Daoy (cell line): ENCODE results near the gene GADD45G. TPM values are rescaled to one million over a fixed set of nuclear protein-coding genes. Genes with fewer than 3 reads are reported as not detected.

ENCODE experiments used
- DNase-seq: peaks from one replicate; pipeline ENCODE4 v3.0.0-alpha.2; 2015; ENCODE audit warnings: low read depth
- total RNA-seq: library from RNA; depleted of rRNA; stranded (reverse); fragments of >200 nt; shearing (Covaris generic); gene quantifications from 2 replicates; pipeline ENCODE4 v1.2.3, GENCODE V29; 2014; rRNA removed

The GADD45G gene, protein sequence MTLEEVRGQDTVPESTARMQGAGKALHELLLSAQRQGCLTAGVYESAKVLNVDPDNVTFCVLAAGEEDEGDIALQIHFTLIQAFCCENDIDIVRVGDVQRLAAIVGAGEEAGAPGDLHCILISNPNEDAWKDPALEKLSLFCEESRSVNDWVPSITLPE
- total RNA-seq, result 9.3 and 22.6 TPM in 2 replicates

DNA sequence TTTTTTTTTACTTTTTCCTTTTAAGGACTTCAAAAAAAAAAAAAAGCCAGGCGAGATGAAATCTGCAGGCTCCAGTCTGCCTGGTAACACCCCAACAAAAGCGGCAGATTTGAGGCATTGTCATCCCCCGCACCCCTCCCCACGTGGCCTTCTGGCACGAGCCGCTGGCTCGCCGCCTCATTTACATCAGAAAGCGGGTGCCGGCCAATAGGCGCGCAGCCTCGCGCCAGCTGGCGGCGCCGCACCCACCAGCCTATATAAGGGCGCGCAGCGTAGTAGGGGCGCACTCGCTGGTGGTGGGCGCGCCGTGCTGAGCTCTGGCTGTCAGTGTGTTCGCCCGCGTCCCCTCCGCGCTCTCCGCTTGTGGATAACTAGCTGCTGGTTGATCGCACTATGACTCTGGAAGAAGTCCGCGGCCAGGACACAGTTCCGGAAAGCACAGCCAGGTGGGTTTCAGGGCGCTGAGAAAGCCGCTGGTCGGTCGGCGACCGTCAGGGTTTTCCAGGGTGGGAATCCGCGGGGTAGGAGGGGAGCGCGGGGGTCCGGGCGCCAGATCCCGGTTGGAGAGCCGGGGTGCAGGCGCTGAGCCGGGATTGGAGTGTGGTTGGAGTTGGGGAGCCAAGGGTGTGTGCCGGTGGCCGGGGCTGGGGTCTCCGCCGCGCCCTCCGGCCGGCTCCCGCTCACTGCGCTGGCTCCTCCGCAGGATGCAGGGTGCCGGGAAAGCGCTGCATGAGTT, at the start of gene GADD45G:
GADD45G (plus strand) TSS at position 284 of the 736 bp plus-strand sequence; CDS start at position 394, 110 bp downstream.
- DNase-seq, result peak; percentile 93

DNA sequence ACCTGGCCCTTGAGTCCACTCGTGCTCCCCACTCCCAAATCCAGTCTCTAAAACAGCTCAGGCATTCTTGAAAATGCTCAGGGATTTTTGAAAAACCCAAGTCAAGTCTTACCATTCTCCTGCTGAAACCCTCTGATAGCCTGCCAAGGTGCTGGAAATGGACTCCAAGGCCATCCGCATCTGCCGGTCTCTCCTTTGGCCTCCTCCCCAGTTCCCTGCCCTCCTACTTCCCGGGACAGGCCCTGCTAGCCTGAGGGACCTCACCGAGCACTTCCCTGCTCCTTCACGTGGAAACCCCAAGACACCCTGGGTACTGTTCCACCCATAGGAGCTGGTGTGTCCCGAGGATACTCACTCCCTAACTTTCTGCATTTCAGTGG, 49.8 kb upstream of the GADD45G start:
- DNase-seq, result no peak

DNA sequence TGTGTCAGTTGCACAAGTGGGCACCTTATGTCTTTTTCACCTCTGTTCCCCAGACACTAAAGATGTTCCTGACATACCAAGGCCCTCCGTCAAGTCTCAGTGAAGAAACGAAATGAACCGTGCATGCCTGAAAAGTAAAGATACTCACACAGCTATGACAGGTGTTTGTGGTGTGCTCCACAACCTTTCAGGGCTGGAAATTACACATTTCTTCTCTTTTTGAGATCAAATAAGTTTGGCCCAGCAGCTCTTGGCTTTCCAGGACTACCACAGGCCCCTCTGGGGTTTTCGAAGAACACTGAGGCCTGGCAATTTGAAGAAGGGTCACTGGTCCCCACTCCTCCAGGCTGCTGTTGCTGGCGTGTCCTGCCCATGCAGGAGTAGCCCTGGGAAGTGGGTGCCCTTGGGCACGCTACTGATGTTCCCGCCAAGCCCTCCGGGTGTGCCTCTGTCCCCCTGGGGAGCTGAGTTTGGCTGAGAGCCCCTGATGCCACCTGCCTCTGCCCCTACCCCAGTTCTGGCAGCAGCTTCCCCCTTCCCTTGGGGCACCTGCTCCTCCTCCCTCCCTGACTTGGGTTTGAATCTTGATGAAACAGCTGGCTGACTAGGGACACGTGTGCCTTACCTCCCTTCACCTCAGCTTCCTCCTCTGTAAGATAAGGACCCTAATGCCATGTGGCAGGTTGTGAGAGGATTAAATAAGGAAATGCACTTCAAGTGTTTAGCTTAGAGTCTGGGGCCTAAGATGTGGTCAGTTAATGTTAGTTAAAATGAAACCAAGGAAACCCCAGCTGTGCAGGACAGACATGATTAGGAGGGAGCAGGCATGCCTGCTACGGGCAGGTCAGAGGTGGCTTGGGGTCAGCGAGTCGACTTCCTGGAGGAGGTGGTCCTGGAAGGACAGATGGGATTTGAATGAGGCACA, 49.1 kb upstream of the GADD45G start:
- DNase-seq, result no peak

DNA sequence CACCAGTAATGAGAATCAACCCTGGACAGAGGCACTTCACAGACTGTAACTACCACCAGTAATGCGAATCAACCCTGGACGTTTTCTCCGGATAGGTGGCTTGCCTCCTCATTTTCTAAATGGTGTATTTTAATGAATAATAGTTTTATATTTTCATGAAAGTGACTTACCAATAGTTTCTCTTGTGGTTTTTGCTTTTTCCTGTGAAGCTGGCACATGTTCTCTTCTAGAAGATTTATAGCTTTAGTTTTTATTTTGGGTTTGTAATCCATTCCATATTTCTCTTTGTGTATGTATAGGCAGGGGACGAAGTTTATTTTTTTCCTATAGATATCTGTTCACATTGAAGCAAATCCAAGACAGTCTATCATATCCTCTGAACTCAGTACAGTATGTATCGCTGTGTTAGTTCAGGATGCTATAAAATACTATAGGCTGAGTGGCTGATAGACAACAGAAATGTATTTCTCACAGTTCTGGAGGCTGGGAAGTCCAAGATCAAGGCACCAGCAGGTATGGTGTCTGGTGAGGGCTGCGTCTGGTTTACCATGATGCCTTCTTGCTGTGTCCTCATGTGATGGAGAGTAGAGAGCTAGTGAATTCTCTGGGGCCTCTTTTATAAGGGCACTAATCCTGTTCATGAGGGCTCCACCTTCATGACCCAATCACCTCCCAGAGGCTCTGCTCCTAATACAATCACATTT, 46.5 kb upstream of the GADD45G start:
- DNase-seq, result no peak

DNA sequence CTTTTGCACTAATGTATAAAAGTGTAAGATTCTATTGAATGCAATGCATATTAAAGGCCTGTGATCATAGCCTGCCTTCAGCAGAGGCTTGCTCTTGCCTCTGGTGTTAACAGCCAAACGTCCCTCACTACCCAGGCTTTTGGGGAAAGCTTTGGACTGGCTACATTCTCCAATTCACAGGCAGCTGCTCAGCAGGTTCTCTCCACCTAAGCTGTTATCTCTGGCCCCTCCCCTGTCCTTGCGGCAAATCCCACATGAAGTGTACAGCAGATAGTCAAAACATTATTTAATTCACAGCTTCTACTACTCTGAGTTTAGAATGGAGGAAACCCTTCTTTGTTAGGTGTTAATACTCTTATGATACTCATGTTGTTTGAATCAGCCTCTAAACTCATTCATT, 45.9 kb upstream of the GADD45G start:
- DNase-seq, result no peak

DNA sequence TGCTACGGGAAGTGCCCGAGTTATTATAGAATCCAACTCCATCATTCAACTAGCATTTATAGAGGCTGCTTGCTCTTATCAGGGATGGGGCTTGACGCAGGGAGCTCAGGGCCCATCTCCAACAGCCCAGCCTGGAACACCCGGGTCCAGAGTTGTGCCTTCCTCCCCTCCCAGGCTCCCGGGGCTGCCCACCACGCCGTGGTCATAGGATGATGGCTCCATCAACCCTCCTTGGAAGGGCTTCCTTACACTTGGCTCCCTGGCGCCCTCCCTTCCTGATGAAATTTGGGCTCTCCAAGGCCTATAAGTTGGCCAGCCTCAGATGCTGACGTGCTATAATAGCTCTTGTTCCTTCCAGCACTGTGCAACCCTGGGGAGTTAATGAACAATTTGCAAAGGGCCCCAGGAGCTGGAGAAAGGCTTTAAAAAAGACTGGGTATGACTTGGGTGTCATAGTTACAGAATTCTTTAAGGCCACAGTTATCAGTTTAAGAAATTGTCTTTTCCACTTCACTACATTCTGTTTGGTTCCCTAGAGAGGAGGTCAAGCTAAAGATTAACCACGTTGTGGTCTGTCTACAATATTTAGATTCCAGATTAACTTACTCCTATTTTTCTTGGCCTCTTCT, 42.5 kb upstream of the GADD45G start:
- DNase-seq, result no peak

DNA sequence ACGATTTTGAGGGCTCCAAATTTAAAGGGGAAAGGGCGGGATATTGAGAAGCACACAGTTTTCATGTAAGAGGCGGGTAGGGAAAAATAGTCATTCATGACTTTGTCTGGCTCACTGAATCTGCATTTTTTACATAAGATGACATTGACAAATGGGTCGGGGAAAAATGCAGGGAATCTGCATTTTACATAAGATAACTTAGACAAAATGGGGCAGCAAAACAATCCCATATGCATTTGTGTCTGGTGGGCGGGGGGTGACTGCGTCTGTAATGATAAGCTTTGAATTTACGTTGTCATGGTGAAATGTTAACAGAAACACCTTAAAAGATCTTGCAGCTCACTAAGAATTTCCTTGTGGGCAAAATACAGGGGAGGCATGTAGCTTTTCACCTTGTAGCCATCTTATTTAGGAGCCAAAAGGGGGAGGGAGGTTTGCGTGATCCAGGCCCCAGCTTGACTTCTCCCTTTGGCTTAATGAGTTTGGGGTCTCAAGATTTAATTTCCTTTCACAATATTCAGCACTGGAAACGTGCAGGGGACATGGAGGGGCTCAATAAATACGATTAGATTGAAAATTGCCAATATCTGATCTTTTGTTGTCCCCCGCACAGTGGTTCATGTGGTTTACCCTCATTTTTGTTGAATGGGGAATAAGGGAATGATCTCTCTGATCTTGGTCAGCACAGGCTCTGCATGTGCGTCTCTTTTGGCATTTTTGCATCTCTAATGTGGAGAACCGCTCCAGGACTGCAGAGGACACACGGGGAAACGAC, 41.1 kb upstream of the GADD45G start:
- DNase-seq, result no peak

DNA sequence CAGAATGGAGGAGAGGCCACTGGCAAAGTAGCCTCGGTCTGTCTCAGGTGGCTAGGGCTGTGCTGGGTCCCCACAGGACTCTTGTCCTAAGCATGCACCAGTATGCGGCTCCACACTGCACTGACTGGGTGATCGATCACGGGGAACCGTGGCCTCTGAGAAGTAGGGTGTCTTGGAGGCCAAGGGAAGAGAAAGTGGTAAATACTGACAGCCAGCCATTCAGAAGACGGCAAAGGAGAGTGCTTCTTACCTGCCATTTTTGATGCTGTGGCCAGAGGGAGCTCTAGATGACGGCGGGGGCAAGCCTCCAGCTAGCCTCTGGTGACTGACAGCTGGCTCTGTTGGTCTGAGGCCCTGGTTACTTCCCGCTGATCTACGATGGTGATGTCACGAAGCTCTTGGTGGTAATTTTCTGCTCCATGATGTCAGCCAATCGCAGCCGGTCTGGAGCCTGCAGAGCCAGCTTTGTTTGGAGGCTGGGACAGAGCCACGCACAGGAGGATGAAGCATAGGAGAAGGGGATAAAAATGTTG, 40.4 kb upstream of the GADD45G start:
- peak; percentile 47 for DNase-seq

DNA sequence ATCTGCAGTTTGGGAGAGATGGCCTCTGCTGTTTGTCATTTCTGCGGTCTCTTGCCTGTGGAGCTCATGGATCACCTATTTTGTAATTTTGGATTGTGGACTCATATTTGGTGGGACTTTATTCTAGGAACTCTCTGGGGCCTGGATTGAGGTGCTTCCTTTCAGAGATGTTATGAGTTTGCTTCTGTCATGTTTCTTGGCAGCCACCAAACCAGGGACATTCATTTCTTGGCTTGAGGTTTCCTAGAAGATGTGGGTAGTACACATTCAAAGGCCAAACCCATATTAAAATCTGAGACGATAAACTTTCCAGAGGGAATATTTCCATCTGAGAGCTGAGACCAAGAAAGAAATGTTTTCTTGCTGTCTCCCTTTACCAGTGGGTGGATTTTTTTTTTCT, 37.2 kb upstream of the GADD45G start:
- DNase-seq, result no peak

DNA sequence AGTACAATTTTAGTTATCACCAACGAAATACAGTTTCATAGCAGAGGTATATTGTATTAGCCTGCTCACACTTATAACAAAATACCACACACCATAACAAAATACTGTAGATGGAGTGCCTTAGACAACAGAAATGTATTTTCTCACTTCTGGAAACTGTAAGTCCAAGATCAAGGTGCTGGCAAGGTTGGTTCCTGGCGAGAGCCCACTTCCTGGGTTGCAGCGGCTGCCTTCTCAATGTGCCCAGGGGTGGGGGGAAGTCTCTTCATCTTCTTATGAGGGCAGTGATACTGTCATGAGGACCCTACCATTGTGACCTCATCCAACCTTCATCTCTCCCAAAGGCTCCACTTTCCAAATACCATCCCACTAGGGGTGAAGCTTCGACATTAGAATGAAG, 30.5 kb upstream of the GADD45G start:
- DNase-seq, result no peak

DNA sequence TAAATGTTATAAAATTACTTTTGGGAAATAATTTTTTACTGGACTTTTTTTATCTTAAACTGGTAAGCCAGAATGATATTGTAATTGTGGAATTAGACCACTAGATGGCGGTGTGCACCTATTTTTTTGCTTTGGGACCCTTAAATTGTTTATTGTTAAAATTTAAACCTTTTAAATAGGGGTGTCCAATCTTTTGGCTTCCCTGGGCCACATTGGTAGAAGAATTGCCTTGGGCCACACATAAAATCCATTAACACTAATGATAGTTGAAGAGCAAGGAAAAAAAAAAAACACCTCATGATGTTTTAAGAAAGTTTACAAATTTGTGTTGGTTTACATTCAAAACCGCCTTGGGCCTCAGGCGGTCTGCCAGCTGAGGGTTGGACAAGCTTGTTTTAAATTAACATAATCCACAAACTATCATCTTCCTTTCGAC, 28.4 kb upstream of the GADD45G start:
- no peak for DNase-seq

DNA sequence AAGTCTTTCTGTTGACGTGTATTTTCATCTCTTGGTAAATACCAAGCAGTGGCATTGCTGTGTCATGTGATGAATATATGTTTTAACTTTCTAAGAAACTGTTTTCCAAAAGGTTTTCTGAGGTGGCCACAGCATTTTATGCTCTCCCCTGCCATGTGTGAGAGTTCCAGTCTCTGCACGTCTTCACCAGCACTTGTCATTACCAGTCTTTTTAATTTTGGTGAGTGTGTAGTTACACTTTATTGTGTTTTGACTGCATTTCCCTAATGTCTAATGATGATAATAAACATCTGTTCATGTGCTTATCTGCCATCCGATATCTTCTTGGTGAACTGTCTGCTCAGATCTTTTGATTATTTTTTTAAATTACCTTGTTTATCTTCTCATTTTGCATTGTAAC, 27.4 kb upstream of the GADD45G start:
- DNase-seq, result no peak

DNA sequence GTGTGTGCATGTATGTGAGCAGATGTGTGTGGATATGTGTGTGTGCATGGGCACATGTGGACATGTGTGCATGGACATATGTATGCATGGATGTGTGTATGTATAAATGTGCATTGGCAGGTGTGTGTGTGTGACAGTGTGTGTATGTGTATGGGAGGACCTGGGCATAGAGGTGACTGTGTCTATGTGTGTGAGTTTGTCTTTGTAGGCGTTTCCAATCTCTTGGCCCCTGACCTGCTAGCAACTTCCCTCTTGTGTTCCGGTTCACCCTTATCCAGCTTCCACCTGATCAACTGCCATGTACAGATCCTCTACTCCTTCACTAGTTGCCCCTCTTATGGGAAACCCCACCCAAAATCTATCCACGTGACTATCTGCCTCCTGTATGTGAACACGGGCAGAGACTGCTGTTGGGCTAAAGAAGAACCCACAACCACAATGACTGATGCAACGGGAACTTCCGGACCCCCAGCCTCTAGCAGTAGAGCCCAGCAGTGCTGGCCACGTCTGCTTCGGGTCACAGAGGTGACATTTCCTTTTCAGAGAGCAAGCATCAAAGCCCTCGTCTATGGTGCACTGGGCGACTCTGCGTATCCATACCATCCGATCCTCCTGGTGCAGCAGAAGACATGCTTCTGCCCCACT, 24.9 kb upstream of the GADD45G start:
- DNase-seq, result peak; percentile 25

DNA sequence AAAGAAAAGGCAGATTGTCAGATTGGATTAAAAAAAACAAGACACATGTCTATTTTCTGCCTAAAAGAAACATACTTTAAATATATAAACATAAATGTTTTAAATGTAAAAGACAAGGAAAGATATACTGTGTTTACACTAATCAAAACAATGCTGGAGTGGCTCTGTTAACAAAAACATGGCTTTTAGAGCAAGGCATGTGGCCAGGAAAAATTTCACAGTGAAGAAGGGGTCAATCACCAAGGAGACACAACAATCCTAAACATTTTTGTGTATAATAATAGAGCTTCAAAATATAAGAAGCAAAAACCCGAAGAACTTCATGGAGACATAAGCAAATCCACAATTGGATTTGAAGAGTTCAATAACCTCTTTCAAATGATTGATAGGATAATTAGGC, 18.5 kb upstream of the GADD45G start:
- DNase-seq, result no peak

DNA sequence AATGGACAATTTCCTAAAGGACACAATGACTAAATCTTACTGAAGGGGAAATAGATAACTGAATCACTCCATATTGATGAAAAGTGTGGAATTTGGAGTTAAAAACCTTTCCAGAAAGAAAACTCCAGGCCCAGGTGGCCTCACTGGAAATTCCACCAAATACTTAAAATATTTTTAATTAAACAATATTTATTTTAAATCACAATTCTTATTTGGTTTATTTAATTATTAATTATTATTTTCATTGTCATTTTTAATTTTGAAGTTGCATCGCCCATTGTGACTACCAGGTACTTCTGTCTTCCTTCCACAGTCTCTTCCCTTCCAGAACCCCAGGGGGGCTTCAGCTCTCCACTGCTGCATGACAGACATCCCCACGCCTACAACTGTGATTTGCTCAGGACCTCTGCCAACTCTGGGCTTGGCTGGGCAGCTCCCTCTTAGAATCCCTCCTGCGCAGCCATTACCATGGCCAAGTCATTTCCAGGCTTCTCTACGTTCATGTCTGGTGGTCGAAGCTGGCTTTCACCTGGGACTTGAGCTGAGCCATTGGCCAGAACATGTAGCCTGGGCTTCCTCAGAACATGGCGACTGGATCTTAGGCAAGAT, 16.4 kb upstream of the GADD45G start:
- DNase-seq, result no peak

DNA sequence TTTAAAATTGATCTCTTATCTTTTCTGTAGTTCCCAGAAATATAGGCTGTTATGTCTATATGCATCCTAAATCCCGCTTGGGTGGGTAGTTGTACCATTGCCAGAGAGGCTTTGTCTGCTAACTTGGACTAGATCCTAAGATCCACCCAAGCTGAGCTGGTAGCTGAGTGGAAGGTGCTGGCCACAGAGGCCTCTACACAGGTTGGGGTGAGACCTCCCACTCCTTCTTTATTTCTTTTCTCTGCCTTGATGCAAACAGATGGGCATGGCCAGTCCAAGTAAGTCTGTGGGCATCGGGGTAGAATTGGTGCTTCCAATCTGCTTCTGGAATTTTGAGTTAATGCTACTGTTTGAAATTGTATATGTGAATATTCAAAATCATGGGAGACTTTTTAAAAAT, 14.4 kb upstream of the GADD45G start:
- DNase-seq, result no peak

DNA sequence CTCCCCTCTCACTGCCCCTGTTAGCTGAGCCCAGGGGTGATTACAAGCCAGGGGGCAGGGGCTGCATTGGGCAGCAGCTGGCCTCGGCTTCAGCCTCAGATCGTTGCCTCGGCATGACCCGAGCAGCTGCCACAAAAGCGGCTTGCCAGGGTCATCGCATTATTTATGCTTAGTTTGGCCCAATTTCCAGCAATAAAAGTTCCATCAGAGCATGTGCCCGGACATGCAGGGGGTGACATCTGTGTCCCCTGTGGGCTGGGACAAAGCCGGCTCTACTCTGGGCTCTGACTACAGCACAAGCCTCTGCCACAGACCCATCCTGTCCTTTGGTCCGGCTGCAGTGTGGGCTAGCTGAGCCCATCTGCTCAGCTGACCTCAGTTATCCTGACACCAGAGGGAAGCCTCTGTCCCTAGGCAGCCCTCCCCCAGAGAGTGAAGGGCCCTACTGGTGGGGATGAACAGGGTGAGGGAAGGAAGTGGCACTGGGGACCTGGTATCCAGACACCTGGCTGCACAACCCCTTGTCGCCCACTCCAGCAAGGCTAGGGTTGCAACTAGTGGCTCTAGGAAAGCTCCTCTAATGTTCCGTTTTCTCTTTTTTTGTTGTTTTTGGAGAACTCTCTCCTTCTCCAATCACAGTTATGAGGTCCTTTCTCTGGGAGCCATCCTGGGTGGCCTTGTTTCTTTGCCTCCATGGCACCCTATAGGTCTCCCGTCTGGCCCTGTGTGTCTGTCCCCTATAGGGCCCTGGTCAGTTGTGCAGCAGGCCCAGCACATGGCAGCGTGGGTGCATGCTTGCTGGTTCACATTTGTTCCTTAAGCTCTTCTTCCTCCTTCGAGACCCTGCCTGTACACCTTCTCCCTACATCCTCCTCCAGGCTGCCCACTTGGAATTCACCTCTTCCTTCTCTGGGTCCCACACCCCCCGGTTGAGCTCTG, 13.3 kb upstream of the GADD45G start:
- DNase-seq, result no peak

DNA sequence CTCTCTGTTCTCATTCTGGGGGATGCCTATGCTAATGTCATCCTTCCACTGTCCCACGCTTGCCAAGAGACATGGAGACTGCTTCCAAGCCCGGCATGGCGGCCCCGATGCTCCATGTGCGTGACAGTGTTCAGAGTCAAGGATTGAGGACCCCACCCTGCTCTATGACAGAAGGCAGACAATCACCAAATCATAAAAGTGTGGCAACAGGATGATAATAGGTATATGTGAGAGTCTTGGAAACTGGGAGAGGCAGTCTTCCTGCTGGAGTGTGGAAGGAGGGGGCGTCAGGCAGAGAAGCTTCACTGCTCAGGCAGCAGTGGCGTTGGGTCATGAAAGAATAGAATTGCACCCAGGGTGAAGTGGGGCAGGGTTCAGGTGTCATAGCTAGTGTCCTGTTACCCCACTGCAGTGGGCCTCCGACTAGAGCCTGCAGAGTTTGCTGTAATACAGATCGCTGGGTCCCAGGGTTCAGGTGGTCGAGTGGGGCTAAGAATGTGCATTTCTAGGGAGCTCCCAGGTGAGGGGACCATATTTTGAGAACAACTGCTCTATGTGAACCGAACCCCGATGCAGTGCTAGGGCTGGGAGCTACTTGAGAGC, 12.5 kb upstream of the GADD45G start:
- no peak for DNase-seq
